ENCODE data around the gene CERS6.

Gene CERS6

DNA sequence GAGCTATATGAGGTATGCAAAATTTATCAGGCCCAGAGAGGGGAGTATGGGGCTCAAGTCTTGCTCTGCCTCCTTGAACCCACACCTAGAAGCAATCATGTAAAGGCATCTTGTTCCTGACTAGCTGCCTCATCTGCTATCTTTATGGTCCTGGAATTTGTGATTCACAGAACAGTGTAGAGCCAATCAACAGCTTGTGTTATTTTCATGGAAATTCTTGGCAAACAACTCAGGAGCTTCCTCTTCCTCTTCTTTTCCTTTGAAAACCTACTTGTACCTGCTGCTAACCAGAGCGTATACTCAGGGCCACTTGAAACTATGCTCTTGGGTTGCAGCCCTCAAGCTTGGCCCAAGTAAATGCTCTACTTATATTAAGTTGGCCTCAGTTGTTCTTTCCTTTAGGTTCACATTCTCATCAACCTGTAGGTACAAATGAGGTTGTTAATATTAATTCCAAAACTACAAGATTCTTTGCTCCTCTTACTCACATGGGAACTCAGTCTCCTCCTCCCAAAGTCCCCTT lies 342.9 kb downstream of the CERS6 start:
- no peak for DNase-seq (ENCODE audit: low read depth, low spot score)

GRCh38 chr2:168801471-168801870 lies 345.4 kb downstream of the CERS6 start:
- no peak for DNase-seq (ENCODE audit: low read depth, low spot score)

GRCh38 chr2:168801961-168802858 lies 346.1 kb downstream of the CERS6 start, which contains the start of gene NOSTRIN:
Gene NOSTRIN (plus strand): TSS chr2:168802637. CDS start chr2:168802647, 10 bp downstream.
- DNase-seq (ENCODE audit: low read depth, low spot score) = no peak

- no peak for DNase-seq (ENCODE audit: low read depth, low spot score)
Measured at GRCh38 chr2:168802859-168803725, 347.0 kb downstream of the CERS6 start.

DNA sequence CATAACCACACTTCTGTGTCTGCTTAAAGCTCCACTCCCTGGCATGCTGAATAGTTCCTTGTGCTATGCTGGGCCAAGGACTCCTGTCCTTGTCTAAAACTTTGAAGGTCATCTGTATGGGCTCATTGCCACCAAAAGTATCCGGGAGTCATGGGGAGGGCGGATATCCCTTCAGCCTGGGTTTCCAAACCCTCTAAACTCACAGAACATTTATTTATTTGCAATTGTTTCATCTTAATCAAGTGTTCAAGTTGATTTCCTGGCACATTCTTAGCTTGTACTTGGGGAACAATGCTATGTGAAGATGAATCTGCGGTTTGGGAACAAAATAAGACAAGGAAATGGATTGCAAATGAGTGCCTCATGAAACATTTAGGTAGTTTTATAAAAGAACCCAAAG lies 348.1 kb downstream of the CERS6 start:
- no peak for DNase-seq (ENCODE audit: low read depth, low spot score)

DNA sequence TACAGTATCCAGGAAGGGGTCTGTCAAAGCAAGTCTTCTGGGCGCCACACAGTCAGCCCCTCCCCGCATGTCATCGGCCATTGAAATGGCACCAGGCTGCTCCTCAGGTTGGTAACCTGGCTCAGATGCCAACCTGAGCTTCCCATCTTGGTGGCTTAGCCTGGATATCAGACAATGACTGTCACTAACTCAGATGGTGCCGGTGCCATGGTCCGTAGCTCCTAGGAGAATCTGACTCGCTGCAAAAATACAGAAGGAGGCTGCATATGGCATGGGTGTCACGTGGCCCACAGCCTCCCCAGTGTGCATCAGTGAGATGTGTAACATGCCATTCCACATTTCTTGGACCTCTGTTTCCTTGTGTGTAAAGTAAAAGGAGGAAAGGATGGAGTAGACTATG lies 349.5 kb downstream of the CERS6 start:
- no peak for DNase-seq (ENCODE audit: low read depth, low spot score)

- no peak for DNase-seq (ENCODE audit: low read depth, low spot score)
Measured at GRCh38 chr2:168809537-168809936, 353.5 kb downstream of the CERS6 start.

GRCh38 chr2:168810235-168810634 lies 354.2 kb downstream of the CERS6 start:
- no peak for DNase-seq (ENCODE audit: low read depth, low spot score)

- DNase-seq (ENCODE audit: low read depth, low spot score) = no peak
Measured at GRCh38 chr2:168811696-168812095, 355.6 kb downstream of the CERS6 start.

GRCh38 chr2:168814046-168814445 lies 358.0 kb downstream of the CERS6 start:
- no peak for DNase-seq (ENCODE audit: low read depth, low spot score)

DNA sequence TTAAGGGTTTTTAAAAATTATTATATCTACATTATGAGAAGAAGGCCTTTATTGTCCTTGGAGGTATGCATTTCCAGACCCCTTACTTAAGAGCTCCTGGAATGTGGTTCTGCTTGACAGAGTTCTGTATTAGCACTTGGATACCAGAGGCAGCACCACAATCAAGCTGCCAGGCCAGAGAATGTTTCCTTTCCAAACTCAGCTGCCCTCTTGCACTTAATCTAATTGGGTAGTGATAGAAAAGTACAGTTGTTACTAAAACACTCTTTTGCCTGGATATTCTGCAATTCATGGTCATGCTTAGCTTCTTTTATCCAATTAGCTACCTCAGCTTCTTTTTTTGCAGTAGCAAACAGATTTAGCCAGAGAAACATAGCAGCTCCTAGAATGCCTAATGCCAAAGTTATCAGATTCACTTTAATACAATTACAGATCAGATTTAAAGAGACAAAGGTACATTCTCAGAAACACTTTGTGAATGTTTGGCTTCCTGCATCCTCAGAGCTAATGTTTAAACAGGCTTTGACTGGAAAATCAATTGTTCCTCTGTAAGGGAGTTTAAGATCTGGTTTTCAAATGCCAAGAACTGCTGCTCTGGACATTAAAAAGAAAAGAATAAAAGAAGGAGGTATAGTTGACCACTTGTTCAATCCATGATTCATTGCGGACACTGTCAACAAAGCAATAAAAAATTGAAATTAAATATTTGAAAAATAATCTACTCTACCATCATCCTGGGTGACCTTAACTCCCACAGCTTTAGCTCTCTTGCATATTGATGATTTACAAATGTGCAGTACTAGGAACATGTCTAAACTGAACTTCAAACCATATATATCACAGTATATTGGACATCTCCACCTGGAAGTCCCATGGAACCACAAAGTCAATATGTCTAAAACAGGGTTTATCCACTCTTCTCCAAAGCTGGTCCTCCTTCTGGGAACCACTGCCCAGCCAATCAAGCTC lies 359.2 kb downstream of the CERS6 start:
- no peak for DNase-seq (ENCODE audit: low read depth, low spot score)

DNA sequence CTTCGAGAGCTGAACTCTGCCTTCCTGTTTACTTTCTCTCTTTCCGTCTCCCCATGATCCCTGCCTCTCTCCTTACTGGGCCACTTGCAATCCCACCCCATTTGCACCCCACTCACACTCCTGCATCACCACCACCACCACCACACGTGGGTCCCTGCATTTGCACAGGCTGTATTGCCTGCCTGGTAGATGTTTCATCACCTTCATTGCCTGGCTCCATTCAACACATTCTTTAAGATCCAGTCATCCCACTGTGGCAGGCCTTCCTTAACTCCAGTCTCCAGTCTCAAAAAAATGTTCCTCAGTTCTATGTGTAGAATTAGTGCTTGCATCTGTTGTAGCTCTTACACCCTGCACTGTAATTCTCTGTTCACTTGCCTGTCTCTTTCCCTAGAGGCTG lies 360.3 kb downstream of the CERS6 start:
- no peak for DNase-seq (ENCODE audit: low read depth, low spot score)

DNA sequence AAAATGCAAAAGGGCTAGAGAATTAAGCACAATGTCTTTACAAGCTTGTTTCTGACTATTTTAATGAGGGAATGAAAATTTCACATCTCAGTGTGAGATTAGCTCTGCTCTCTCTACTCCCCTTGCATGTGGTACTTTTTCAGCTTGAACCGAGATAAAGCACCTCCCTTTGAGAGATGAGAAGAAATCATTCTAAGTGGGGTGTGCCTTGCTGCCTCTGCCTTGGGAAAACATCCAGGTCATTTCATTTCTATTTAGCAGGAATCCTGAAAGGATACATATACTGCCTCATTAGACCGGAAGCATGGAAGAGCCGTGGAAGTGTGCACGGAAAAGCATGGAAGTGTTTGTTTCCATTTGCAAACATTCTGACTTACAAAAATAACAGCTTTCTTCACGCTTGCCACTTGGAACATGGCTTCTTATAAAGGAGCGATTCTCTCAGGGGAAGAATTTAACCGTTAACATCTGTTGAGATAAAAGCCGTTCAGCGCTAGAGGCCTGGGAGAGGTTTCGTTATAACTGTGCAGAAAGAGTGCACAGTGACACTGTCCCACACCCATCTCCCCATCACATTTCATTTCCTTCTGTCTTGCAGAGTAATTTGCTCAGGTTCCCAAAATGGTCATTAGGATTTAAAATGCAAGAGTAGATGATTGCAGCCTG lies 363.1 kb downstream of the CERS6 start:
- no peak for DNase-seq (ENCODE audit: low read depth, low spot score)

DNA sequence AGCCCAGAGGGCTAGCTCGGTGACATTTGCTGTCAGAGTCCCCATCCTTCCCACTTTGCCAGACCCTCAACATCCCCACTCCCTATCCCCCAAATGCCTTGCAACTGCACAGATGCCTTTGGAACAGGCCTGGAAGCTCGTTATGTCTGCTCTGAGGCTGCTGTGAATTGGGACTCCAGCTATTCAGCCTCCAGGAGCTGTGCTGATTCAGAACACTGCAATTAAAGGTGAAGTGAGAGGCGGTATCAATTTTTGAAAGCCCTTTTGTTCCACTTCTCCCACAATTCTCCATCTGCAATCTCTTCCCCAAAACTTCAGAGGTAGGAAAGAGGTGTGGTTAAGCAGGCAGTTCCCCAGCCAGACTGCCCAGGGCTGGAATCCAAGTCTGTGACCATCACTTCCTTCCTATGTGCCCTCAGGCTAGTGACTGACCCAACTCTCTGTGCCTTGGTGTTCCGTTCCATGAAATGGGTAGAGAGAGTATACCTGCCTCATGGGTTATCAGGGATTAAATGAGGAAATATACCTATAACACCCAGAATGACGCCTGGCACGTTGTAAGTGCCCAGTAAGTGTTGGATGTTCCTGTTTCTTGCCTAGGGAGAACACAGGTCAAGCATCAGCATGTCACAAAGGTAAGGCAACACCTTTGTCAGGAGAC lies 363.9 kb downstream of the CERS6 start:
- no peak for DNase-seq (ENCODE audit: low read depth, low spot score)

GRCh38 chr2:168821577-168821976 lies 365.5 kb downstream of the CERS6 start:
- DNase-seq (ENCODE audit: low read depth, low spot score) = no peak

DNA sequence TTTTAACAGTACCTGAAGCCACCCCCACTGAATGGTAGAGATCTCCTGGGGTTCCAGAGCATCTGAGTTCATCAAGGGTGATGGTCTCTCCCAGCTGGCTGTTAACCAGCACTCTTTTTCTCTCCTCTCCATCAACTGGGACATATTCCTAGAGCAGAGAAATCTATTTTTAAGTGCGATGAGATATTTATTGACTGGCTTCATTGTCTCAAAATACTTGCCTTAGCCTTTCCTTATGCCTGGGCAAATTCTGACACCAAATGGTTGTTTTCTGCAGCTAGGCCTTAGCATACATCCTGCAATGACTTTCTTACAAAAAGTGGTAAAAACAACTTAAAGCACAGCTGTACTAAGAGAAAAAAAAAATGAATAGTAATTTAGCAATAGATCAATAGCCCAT lies 365.9 kb downstream of the CERS6 start:
- DNase-seq (ENCODE audit: low read depth, low spot score) = no peak
